Activated CD4-positive, alpha-beta T cell treated with anti-CD3 and anti-CD28 coated beads for 24 hours (primary cell): ENCODE data around the gene LRP2.
A peak's percentile ranks its signal among the peaks of the same experiment; 100 is the strongest.
"Not testable (repeated sequence)": the region's sequence is repeated elsewhere in the genome, so short reads cannot be mapped to it uniquely, and the experiment has no call there.

Experiments used
- DNase-seq, 2 donors: peaks; one replicate each; pipeline ENCODE4 v3.0.0-alpha.2; 2020; ENCODE audit warnings: low read depth in 2 of 2

LRP2 gene

GRCh38 chr2:169362118-169362893 is at the start of gene LRP2:
Gene LRP2, minus strand, starts transcription at chr2:169362534. Its CDS starts 135 bp downstream, at chr2:169362399.
- DNase-seq, result peak in 1 of 2 donors; percentile 6

- DNase-seq, result no peak
Observed at GRCh38 chr2:169406891-169407290, 44.6 kb upstream of the LRP2 start.

- DNase-seq, result not testable (repeated sequence)
Observed at GRCh38 chr2:169399491-169399890, 37.2 kb upstream of the LRP2 start.

- DNase-seq, result no peak
Observed at GRCh38 chr2:169397697-169398096, 35.4 kb upstream of the LRP2 start.

- no peak for DNase-seq
Observed at GRCh38 chr2:169395821-169396374, 33.6 kb upstream of the LRP2 start.

- no peak for DNase-seq
Observed at GRCh38 chr2:169393068-169393590, 30.8 kb upstream of the LRP2 start.

GRCh38 chr2:169391236-169391635 is 28.9 kb upstream of the LRP2 start:
- DNase-seq, result no peak

- DNase-seq, result no peak
Observed at GRCh38 chr2:169388161-169388560, 25.8 kb upstream of the LRP2 start.

- no peak for DNase-seq
Observed at GRCh38 chr2:169386722-169387121, 24.4 kb upstream of the LRP2 start.

- no peak for DNase-seq
Observed at GRCh38 chr2:169384816-169385215, 22.5 kb upstream of the LRP2 start.

- DNase-seq, result no peak
Observed at GRCh38 chr2:169372561-169372960, 10.2 kb upstream of the LRP2 start.

GRCh38 chr2:169366066-169366465 is 3.7 kb upstream of the LRP2 start:
- no peak for DNase-seq

- no peak for DNase-seq
Observed at GRCh38 chr2:169365029-169365480, 2.7 kb upstream of the LRP2 start.

GRCh38 chr2:169363560-169364150 is 1.3 kb upstream of the LRP2 start:
- DNase-seq, result peak in 1 of 2 donors; percentile 21

GRCh38 chr2:169362894-169363559 is 693 bp upstream of the LRP2 start:
- peak in 1 of 2 donors; percentile 1 for DNase-seq

GRCh38 chr2:169361706-169362117 is 622 bp downstream of the LRP2 start:
- DNase-seq, result no peak

- DNase-seq, result no peak
Observed at GRCh38 chr2:169360984-169361705, 1.2 kb downstream of the LRP2 start.

- no peak for DNase-seq
Observed at GRCh38 chr2:169358016-169358415, 4.3 kb downstream of the LRP2 start.

- DNase-seq, result no peak
Observed at GRCh38 chr2:169354244-169354643, 8.1 kb downstream of the LRP2 start.

GRCh38 chr2:169351725-169352124 is 10.6 kb downstream of the LRP2 start:
- no peak for DNase-seq

GRCh38 chr2:169349535-169349934 is 12.8 kb downstream of the LRP2 start:
- no peak for DNase-seq
